Left lung (tissue), 10 donors: ENCODE results near the gene DSPP. TPM values are rescaled to one million over a fixed set of nuclear protein-coding genes. Genes with fewer than 3 reads are reported as not detected.

ENCODE experiments used
- ATAC-seq: fragments of 200-7000 bp; cut with Tn5 transposase; one replicate; pipeline ENCODE4 v1.9.1; 2020; ENCODE audit warnings: moderate library complexity
- DNase-seq, 4 donors: peaks; one replicate each; pipeline ENCODE4 v3.0.0-alpha.2; 2013 to 2020
- H3K27ac ChIP-seq, 2 donors: fragments of 200-600 bp; sonication (generic) in 1 of 2; one replicate each; pipeline versions ENCODE4 v1.5.0 to v1.8.0; 2020 to 2021
- H3K27me3 ChIP-seq, 2 donors: fragments of 200-600 bp; sonication (generic) in 1 of 2; one replicate each; pipeline versions ENCODE4 v1.5.0 to v1.8.0; 2020 to 2021
- H3K36me3 ChIP-seq, 2 donors: fragments of 200-600 bp; sonication (generic) in 1 of 2; one replicate each; pipeline versions ENCODE4 v1.5.0 to v1.8.0; 2020 to 2021
- H3K4me1 ChIP-seq, 2 donors: fragments of 200-600 bp; one replicate each; pipeline ENCODE4 v1.8.0; 2021
- H3K4me3 ChIP-seq, 2 donors: fragments of 200-600 bp; sonication (generic) in 1 of 2; one replicate each; pipeline versions ENCODE4 v1.5.0 to v1.8.0; 2020 to 2021; ENCODE audit warnings: mild to moderate bottlenecking in 1 of 2
- H3K9me3 ChIP-seq, 2 donors: fragments of 200-600 bp; sonication (generic) in 1 of 2; one replicate each; pipeline versions ENCODE4 v1.5.0 to v1.8.0; 2020 to 2021
- intact Hi-C, 2 donors: fragments of 100-400 bp; cut with DNase I; formaldehyde crosslinking; loops; one replicate each; pipeline versions ENCODE4 v1.11.2 to v1.14.2; 2022
- polyA plus RNA-seq, 6 donors: library from polyadenylated mRNA; unstranded; fragments of 120-200 nt; gene quantifications; one replicate each; pipeline ENCODE4 v1.2.1, GENCODE V29; 2013; ENCODE audit not compliant: insufficient read length in 6 of 6
- total RNA-seq, 2 donors: library from RNA; stranded (reverse); fragmentation: NEBNext Ultra II Directional; extraction: Animal tissue kit (Norgen Biotek cat#: 25700); gene quantifications; one replicate each; pipeline ENCODE4 v1.2.1, GENCODE V29; 2021
- TF ChIP-seq, protein P1 (sequence below), 2 donors: fragments of 200-600 bp; sonication (generic) in 1 of 2; IDR thresholded peaks; one replicate each; pipeline versions ENCODE4 v1.5.0 to v1.8.0; 2021; ENCODE audit warnings: antibody characterized with exemption in 2 of 2
- donor health status: DM: no; HTN: yes; CAD: no.
- donor health status: DM: no; HTN: no; CAD: no.

DSPP gene
- total and polyA plus RNA-seq, 8 donors = 0.03 to 0.06 (median 0.04) TPM; not detected in 5

DNA sequence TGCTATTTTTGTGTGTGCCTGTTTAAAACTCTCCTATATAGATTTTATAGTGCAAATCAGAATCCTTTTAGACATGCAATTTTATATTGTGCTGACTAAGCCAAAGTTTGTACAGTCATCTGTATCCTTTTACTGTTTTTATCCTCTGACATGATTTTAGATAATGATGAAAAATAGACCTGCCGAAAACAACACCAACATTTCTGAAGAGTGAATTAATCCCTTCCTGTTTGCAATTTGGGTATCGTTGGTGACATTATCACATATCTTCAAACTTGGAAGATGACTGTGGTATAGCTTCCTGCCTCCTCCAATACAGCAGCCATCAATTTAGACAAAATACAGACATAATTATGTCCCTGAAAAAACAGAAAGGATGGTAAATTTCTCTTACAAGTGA, 28.9 kb upstream of the DSPP start:
- no peak overlapping the region for H3K4me3 ChIP-seq
- H3K9me3 ChIP-seq = no peaks in the 10 kb centered on the region
- H3K4me1 ChIP-seq = no peaks in the 10 kb centered on the region
- no peaks in the 10 kb centered on the region for H3K36me3 ChIP-seq
- DNase-seq (no peak), ATAC-seq (no peak)
- TF ChIP-seq, protein P1, sequence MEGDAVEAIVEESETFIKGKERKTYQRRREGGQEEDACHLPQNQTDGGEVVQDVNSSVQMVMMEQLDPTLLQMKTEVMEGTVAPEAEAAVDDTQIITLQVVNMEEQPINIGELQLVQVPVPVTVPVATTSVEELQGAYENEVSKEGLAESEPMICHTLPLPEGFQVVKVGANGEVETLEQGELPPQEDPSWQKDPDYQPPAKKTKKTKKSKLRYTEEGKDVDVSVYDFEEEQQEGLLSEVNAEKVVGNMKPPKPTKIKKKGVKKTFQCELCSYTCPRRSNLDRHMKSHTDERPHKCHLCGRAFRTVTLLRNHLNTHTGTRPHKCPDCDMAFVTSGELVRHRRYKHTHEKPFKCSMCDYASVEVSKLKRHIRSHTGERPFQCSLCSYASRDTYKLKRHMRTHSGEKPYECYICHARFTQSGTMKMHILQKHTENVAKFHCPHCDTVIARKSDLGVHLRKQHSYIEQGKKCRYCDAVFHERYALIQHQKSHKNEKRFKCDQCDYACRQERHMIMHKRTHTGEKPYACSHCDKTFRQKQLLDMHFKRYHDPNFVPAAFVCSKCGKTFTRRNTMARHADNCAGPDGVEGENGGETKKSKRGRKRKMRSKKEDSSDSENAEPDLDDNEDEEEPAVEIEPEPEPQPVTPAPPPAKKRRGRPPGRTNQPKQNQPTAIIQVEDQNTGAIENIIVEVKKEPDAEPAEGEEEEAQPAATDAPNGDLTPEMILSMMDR (IDR thresholded peaks at IDR 0.05) = no peak
- no peak overlapping the region for H3K27ac ChIP-seq
- no peaks in the 10 kb centered on the region for H3K27me3 ChIP-seq
- intact Hi-C loops = no loop called here

DNA sequence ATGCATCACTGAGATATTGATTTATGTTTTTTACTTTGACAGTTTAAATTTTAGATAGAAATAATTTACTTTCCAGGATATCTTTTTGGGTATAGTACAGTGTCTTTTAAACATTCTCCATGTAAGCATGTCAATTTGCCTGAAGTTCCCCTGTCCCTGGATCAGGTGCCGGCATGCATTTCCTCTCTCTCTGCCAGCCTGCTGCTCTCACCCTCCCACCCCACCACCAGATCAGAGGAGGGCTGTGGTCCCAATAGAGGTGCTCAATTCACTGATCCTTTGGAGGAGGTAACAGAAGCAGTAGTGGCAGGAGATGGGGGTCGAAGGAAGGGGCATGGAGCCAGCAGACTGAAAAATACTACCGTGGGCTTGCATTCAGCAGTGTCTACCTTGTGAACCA, 28.3 kb upstream of the DSPP start:
- TF ChIP-seq, protein P1 (IDR thresholded peaks at IDR 0.05) = no peak
- Histone ChIP-seq H3K9me3 (no peaks in the 10 kb centered on the region), H3K4me1 (no peaks in the 10 kb centered on the region), H3K36me3 (no peaks in the 10 kb centered on the region), H3K27ac (no peak overlapping the region), H3K27me3 (no peaks in the 10 kb centered on the region), H3K4me3 (no peak overlapping the region)
- intact Hi-C loops = no loop called here
- DNase-seq (no peak), ATAC-seq (no peak)

DNA sequence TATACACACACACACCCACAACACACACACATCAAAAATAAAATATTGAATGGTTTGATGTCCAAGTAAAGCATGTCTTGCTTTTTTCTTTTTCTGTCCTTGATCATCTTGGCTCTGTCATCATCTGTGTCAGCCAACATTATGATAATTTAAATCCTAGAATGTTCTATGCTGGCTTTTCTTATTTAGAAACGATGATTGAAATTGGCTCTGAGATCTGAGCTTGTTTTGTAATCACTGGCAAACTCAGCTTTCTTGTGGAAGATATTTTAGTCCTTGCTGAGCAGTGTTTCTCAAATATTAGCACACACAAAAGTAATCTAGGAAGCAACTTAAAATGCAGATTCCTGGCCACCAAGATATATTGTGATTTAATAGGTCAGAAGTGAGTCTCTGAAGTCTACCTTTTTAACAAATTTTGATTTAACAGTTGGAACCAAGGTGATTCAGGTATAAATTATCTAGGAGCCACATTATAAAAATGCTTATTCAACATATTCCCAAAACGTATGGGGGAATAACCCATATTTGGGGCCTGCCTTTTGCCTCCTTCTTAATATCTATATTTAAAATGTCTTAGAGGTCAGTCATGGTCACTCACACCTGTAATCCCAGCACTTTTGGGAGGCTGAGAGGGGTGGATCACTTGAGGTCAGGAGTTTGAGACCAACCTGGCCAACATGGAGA, 24.0 kb upstream of the DSPP start:
- DNase-seq (peak in 2 of 4 donors; percentile 71 to 82), ATAC-seq (no peak)
- Histone ChIP-seq H3K36me3 (no peaks in the 10 kb centered on the region), H3K9me3 (no peaks in the 10 kb centered on the region), H3K4me3 (no peak overlapping the region), H3K27ac (no peak overlapping the region), H3K27me3 (no peaks in the 10 kb centered on the region), H3K4me1 (no peaks in the 10 kb centered on the region)
- TF ChIP-seq, protein P1 (IDR thresholded peaks at IDR 0.05) = no peak
- intact Hi-C loops = no loop called here

DNA sequence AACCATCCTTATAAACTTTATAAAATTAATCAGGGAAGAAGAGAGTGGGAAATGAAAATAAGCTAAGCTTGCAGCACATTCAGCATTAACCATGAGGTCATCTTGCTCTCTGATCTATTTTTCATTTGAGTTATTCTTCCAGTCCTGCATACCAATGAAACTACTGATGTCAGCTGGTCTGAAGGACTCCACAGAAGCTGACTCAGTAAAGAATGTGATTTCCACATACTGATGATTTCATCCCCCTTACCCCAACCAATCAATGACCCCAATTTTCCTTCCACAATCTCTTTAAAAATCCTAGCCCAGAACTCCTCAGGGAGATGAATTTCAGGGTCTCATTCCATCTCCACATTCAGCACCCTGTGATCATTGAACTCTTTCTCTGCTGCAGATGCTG, 18.8 kb upstream of the DSPP start:
- no peaks in the 10 kb centered on the region for H3K4me1 ChIP-seq
- intact Hi-C loops = no loop called here
- H3K27me3 ChIP-seq = no peaks in the 10 kb centered on the region
- H3K4me3 ChIP-seq = no peak overlapping the region
- H3K27ac ChIP-seq = peak overlapping the region in 1 of 2 donors; percentile 8
- TF ChIP-seq, protein P1 (IDR thresholded peaks at IDR 0.05) = no peak
- no peaks in the 10 kb centered on the region for H3K9me3 ChIP-seq
- H3K36me3 ChIP-seq = no peaks in the 10 kb centered on the region
- DNase-seq = peak in 1 of 4 donors; percentile 43
- ATAC-seq = peak; percentile 84

DNA sequence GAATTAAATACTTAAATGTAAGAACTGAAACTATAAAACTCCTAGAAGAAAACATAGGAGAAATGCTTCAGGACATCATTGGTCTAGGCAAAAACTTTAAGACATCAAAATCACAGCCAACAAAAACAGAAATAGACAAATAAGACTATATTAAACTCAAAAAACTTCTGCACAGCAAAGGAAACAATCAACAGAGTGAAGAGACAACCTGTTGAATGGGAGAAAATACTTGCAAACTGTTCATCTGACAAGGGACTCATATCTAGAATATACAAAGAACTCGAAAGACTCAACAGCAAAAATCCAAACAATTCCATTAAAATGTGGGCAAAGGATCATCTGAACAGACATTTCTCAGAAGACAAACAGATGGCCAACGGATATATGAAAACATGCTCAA, 16.2 kb upstream of the DSPP start:
- H3K4me1 ChIP-seq = no peaks in the 10 kb centered on the region
- intact Hi-C loops = no loop called here
- H3K27ac ChIP-seq = no peak overlapping the region
- DNase-seq (no peak), ATAC-seq (no peak)
- H3K9me3 ChIP-seq = peaks cover 0 to 5% of the 10 kb centered on the region in 2 donors
- H3K27me3 ChIP-seq = no peaks in the 10 kb centered on the region
- H3K4me3 ChIP-seq = no peak overlapping the region
- TF ChIP-seq, protein P1 (IDR thresholded peaks at IDR 0.05) = no peak
- H3K36me3 ChIP-seq = no peaks in the 10 kb centered on the region
